HG03095 (cell line): ENCODE measurements around the gene BMERB1.
"Not testable (repeated sequence)": the region's sequence is repeated elsewhere in the genome, so short reads cannot be mapped to it uniquely, and the experiment has no call there.

ENCODE experiments used
- ATAC-seq: cut with Tn5 transposase; IDR thresholded peaks from one replicate; pipeline ENCODE4 v1.9.1; 2021; ENCODE audit warnings: moderate library complexity; ENCODE audit not compliant: unreplicated experiment

BMERB1 gene

GRCh38 chr16:15607221-15607699 lies 172.9 kb downstream of the BMERB1 start:
- ATAC-seq: not testable (repeated sequence)

GRCh38 chr16:15607700-15608396 lies 173.5 kb downstream of the BMERB1 start:
- no peak for ATAC-seq

- no peak for ATAC-seq
Observed at GRCh38 chr16:15608398-15609285, 174.3 kb downstream of the BMERB1 start.

GRCh38 chr16:15609286-15609649 lies 174.9 kb downstream of the BMERB1 start:
- no peak for ATAC-seq

GRCh38 chr16:15610369-15610871 lies 176.0 kb downstream of the BMERB1 start:
- no peak for ATAC-seq

- no peak for ATAC-seq
Observed at GRCh38 chr16:15611610-15612009, 177.2 kb downstream of the BMERB1 start.

GRCh38 chr16:15613676-15614075 lies 179.3 kb downstream of the BMERB1 start:
- ATAC-seq: no peak

GRCh38 chr16:15616012-15616411 lies 181.6 kb downstream of the BMERB1 start:
- no peak for ATAC-seq

- ATAC-seq: no peak
Observed at GRCh38 chr16:15616475-15617165, 182.2 kb downstream of the BMERB1 start.

GRCh38 chr16:15617901-15618300 lies 183.5 kb downstream of the BMERB1 start:
- no peak for ATAC-seq

- no peak for ATAC-seq
Observed at GRCh38 chr16:15618392-15618791, 184.0 kb downstream of the BMERB1 start.

- ATAC-seq: no peak
Observed at GRCh38 chr16:15620611-15621195, 186.3 kb downstream of the BMERB1 start.

GRCh38 chr16:15621456-15621855 lies 187.1 kb downstream of the BMERB1 start:
- ATAC-seq: no peak

GRCh38 chr16:15621889-15622288 lies 187.5 kb downstream of the BMERB1 start:
- ATAC-seq: no peak

GRCh38 chr16:15631730-15632409 lies 197.5 kb downstream of the BMERB1 start:
- no peak for ATAC-seq

- no peak for ATAC-seq
Observed at GRCh38 chr16:15635926-15636325, 201.5 kb downstream of the BMERB1 start.

GRCh38 chr16:15636392-15636873 lies 202.0 kb downstream of the BMERB1 start:
- no peak for ATAC-seq
